Loucy (cell line): Measurements from ENCODE around the gene TBCD.

Experiments
- H2AFZ ChIP-seq: fragments of 200-600 bp; sonication (generic); 2 replicates; pipeline ENCODE4 v1.6.0; 2016; ENCODE audit warnings: antibody characterized with exemption, mild to moderate bottlenecking, low read length, moderate library complexity
- H3F3A ChIP-seq: fragments of 200-600 bp; 2 replicates; pipeline ENCODE4 v1.6.0; 2016; ENCODE audit warnings: antibody characterized with exemption, low read depth, mild to moderate bottlenecking
- H3K27me3 ChIP-seq: fragments of 200-600 bp; sonication (generic); 2 replicates; pipeline ENCODE4 v1.6.1; 2014; ENCODE audit warnings: low read length, mild to moderate bottlenecking; ENCODE audit not compliant: insufficient read depth, poor library complexity, severe bottlenecking
- H3K36me3 ChIP-seq: fragments of 200-600 bp; sonication (generic); 2 replicates; pipeline ENCODE4 v1.6.1; 2016; ENCODE audit warnings: low read length; ENCODE audit not compliant: insufficient read depth
- H3K4me1 ChIP-seq: fragments of 200-600 bp; sonication (generic); 2 replicates; pipeline ENCODE4 v1.5.1; 2014; ENCODE audit warnings: low read length, mild to moderate bottlenecking; ENCODE audit not compliant: insufficient read depth, poor library complexity, severe bottlenecking
- H3K4me2 ChIP-seq: fragments of 200-600 bp; sonication (generic); 2 replicates; pipeline ENCODE4 v1.6.0; 2014; ENCODE audit warnings: antibody characterized with exemption, low read length, low read depth, mild to moderate bottlenecking; ENCODE audit not compliant: poor library complexity, severe bottlenecking
- H3K4me3 ChIP-seq: fragments of 200-600 bp; sonication (generic); 2 replicates; pipeline ENCODE4 v1.5.1; 2014; ENCODE audit warnings: low read length, mild to moderate bottlenecking, mixed read lengths; ENCODE audit not compliant: poor library complexity, severe bottlenecking
- H3K79me2 ChIP-seq: fragments of 200-600 bp; sonication (generic); 2 replicates; pipeline ENCODE4 v1.6.1; 2014; ENCODE audit warnings: low read length; ENCODE audit not compliant: insufficient read depth
- H3K9ac ChIP-seq: fragments of 200-600 bp; sonication (generic); 2 replicates; pipeline ENCODE4 v1.6.0; 2014; ENCODE audit warnings: mild to moderate bottlenecking, low read depth, low read length, moderate library complexity; ENCODE audit not compliant: poor library complexity, severe bottlenecking
- H3K9me2 ChIP-seq: fragments of 200-600 bp; sonication (generic); replicated peaks from 2 replicates; pipeline ENCODE4 v1.6.1; 2016; ENCODE audit warnings: low read depth, low read length, mixed read lengths
- H3K9me3 ChIP-seq: fragments of 200-600 bp; sonication (generic); 2 replicates; pipeline ENCODE4 v1.6.1; 2014; ENCODE audit warnings: mild to moderate bottlenecking, antibody characterized with exemption, low read length, low read depth; ENCODE audit not compliant: insufficient read depth
- H4K20me1 ChIP-seq: fragments of 200-600 bp; sonication (generic); 2 replicates; pipeline ENCODE4 v1.6.0; 2014; ENCODE audit warnings: antibody characterized with exemption, low read length, mild to moderate bottlenecking; ENCODE audit not compliant: insufficient read depth, poor library complexity, severe bottlenecking
- EZH2phosphoT487 ChIP-seq: fragments of 200-600 bp; IDR thresholded peaks from 2 replicates; pipeline ENCODE4 v1.6.1; 2018; ENCODE audit warnings: antibody characterized with exemption, mild to moderate bottlenecking, moderate library complexity, borderline replicate concordance
- TF ChIP-seq, protein P1 (sequence below): fragments of 200-600 bp; sonication (generic); conservative IDR thresholded peaks from 2 replicates; pipeline ENCODE4 v1.5.1; 2014; ENCODE audit warnings: mild to moderate bottlenecking, antibody characterized with exemption, low read length

TBCD gene

DNA sequence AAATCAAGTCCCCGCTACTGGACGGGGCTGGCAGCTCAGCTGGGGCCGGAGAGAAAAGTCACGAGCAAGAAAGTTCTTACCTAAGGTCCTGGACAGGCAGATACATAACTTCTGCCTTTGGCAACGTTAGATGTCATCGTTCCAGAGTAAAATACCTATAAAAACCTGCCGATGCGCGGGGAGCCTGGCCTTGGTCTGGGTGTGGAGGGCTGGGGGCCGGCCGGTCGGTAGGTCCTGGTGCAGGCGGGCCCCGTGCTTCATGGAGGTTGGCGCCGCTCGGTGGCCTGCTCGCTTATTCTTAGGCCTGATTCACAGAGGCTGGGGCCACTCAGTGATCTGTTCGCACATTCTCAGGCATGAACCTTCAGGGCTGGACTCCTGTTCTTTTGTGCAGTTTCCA is 121.7 kb downstream of the TBCD start:
- Histone ChIP-seq H3K79me2 (peaks cover 99% of the 10 kb centered on the region), H4K20me1 (peaks cover 23% of the 10 kb centered on the region), H3K36me3 (peaks cover 66% of the 10 kb centered on the region; the same call in 1 of the 2 replicates), H2AFZ (no peak overlapping the region), H3F3A (no peaks in the 10 kb centered on the region), H3K9ac (no peak overlapping the region), H3K4me3 (no peak overlapping the region), H3K9me3 (no peaks in the 10 kb centered on the region), H3K4me2 (no peak overlapping the region), H3K4me1 (peaks cover 6% of the 10 kb centered on the region), H3K27me3 (no peaks in the 10 kb centered on the region), H3K9me2 (no peaks in the 10 kb centered on the region)
- no peak for TF ChIP-seq EZH2phosphoT487
- TF ChIP-seq, protein P1, sequence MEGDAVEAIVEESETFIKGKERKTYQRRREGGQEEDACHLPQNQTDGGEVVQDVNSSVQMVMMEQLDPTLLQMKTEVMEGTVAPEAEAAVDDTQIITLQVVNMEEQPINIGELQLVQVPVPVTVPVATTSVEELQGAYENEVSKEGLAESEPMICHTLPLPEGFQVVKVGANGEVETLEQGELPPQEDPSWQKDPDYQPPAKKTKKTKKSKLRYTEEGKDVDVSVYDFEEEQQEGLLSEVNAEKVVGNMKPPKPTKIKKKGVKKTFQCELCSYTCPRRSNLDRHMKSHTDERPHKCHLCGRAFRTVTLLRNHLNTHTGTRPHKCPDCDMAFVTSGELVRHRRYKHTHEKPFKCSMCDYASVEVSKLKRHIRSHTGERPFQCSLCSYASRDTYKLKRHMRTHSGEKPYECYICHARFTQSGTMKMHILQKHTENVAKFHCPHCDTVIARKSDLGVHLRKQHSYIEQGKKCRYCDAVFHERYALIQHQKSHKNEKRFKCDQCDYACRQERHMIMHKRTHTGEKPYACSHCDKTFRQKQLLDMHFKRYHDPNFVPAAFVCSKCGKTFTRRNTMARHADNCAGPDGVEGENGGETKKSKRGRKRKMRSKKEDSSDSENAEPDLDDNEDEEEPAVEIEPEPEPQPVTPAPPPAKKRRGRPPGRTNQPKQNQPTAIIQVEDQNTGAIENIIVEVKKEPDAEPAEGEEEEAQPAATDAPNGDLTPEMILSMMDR = no peak

DNA sequence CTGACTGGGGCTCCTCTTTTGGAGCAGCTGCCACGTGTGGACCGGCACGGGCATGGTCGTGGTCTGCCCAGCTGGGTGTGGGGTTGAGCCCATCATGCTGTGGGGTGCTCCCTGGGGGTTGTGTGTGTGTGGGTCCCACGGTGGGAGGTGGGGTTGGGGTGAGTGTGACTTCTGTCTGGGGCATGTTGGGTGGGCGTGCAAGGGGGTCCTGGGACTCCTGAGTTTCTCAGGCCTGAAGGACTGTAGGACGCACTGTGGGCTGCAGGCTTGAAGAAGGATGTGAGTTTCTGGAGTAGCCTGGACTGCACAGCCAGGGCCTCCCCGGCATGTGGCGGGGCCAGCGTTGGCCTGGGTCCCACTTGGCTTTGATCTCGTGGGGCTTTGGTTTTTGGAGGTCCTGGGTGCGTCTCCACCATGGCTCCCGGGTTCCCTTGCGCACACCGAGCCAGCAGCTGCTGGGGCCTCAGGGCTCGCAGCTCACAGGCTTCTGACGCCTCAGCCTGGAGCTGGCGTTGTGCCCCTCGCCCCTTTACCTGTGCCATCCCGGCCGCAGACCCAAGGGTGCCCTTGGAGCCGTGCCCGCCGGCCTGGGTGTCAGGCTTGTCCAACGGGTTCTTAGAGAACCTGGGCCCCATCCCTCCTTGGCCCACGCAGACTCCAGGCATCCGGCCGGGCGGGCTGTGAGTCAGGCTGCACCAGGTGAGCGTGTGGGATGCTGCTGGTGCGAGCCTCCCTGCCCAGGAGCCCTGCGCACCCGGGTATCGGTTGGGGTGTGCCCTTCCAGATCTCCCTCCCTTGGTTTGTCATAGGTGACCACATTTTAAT is 122.4 kb downstream of the TBCD start:
- Histone ChIP-seq H3K9ac (no peak overlapping the region), H3K36me3 (peaks cover 73% of the 10 kb centered on the region; the same call in 1 of the 2 replicates), H3F3A (no peaks in the 10 kb centered on the region), H3K4me1 (peaks cover 6% of the 10 kb centered on the region), H3K27me3 (no peaks in the 10 kb centered on the region), H3K4me2 (no peak overlapping the region), H2AFZ (no peak overlapping the region), H3K9me3 (no peaks in the 10 kb centered on the region), H3K79me2 (peaks cover 99% of the 10 kb centered on the region), H3K4me3 (no peak overlapping the region), H3K9me2 (no peaks in the 10 kb centered on the region), H4K20me1 (peaks cover 20% of the 10 kb centered on the region)
- TF ChIP-seq, protein P1 = no peak
- no peak for TF ChIP-seq EZH2phosphoT487

DNA sequence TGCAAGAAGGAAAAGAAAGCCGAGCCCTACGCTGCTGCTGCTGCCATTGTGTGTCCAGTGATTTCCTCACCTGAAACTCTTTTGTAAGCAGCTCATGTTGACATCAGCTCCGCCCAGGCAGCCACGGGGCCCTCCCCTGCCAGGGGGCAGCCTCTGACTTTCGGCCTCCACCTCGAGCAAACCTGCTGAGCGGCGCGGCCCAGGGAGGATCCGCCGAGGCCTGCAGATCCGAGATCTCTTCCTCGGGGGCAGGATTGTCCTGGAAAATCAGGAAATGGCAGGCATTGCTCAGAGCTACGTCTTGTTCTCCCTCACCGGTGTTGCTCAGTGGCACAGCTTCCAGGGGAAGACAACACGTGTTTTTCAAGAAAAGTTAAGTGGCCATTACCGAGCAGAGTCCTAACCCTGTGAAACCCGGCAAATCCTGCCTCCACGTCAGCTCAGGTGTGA is 123.6 kb downstream of the TBCD start:
- H3K36me3 ChIP-seq = peaks cover 71% of the 10 kb centered on the region; the same call in 1 of the 2 replicates
- H3K4me2 ChIP-seq = no peak overlapping the region
- TF ChIP-seq EZH2phosphoT487 = no peak
- TF ChIP-seq, protein P1 = no peak
- peaks cover 99% of the 10 kb centered on the region for H3K79me2 ChIP-seq
- no peaks in the 10 kb centered on the region for H3F3A ChIP-seq
- H3K9ac ChIP-seq = no peak overlapping the region
- H3K9me3 ChIP-seq = no peaks in the 10 kb centered on the region
- H3K27me3 ChIP-seq = no peaks in the 10 kb centered on the region
- no peaks in the 10 kb centered on the region for H3K9me2 ChIP-seq
- peaks cover 20% of the 10 kb centered on the region for H4K20me1 ChIP-seq
- no peak overlapping the region for H2AFZ ChIP-seq
- peaks cover 11% of the 10 kb centered on the region for H3K4me1 ChIP-seq
- H3K4me3 ChIP-seq = no peak overlapping the region
